ENCODE results near the gene PDZD7. TPM values are rescaled to one million over a fixed set of nuclear protein-coding genes. Genes with fewer than 3 reads are reported as not detected.

PDZD7 gene
- total RNA-seq, 1 donor from 2014 or later = 0.27 TPM

DNA sequence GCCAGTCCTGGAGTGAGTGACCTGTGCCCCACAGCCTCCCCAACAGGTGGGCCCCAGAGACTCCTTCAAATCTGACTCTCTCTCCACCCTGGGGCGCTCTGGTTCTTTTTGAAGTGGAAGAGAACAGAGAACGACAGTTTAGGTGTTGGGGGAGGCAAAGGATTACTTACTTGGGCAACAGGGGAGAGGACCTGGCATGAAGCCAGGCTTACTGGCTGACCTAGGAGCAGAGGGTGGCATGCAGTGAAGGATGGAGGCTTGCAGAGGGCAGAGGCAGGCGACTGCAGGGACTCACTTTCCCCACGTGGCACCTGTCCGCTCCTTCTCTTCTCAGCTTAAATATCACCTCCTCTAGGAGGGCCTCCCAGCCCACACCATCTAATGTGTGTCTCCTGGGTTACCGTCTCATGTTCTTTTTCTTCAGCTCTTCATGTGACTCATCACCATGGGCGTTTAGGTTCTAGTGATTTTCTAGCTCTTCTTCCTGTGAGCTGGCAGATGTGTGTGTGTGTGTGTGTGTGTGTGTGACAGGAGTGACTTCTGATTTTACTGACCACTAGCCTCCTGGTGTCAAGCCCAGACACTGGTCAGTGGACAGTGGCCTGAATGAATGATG lies 15.9 kb downstream of the PDZD7 start:
- DNase-seq = no peak
- H3K36me3 ChIP-seq = no peaks in the 10 kb centered on the region
- no peak overlapping the region for H3K4me3 ChIP-seq
- no peaks in the 10 kb centered on the region for H3K9me3 ChIP-seq (replicated peaks)
- TF ChIP-seq, protein P1, sequence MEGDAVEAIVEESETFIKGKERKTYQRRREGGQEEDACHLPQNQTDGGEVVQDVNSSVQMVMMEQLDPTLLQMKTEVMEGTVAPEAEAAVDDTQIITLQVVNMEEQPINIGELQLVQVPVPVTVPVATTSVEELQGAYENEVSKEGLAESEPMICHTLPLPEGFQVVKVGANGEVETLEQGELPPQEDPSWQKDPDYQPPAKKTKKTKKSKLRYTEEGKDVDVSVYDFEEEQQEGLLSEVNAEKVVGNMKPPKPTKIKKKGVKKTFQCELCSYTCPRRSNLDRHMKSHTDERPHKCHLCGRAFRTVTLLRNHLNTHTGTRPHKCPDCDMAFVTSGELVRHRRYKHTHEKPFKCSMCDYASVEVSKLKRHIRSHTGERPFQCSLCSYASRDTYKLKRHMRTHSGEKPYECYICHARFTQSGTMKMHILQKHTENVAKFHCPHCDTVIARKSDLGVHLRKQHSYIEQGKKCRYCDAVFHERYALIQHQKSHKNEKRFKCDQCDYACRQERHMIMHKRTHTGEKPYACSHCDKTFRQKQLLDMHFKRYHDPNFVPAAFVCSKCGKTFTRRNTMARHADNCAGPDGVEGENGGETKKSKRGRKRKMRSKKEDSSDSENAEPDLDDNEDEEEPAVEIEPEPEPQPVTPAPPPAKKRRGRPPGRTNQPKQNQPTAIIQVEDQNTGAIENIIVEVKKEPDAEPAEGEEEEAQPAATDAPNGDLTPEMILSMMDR (IDR thresholded peaks at IDR 0.05; ENCODE audit: borderline replicate concordance) = no peak
- intact Hi-C loops (cut with micrococcal nuclease) = no loop called here
- H3K4me1 ChIP-seq = peaks cover 39% of the 10 kb centered on the region
- H3K27me3 ChIP-seq (ENCODE audit: low read depth) = peaks cover 47% of the 10 kb centered on the region
- no peak overlapping the region for H3K27ac ChIP-seq (replicated peaks)

DNA sequence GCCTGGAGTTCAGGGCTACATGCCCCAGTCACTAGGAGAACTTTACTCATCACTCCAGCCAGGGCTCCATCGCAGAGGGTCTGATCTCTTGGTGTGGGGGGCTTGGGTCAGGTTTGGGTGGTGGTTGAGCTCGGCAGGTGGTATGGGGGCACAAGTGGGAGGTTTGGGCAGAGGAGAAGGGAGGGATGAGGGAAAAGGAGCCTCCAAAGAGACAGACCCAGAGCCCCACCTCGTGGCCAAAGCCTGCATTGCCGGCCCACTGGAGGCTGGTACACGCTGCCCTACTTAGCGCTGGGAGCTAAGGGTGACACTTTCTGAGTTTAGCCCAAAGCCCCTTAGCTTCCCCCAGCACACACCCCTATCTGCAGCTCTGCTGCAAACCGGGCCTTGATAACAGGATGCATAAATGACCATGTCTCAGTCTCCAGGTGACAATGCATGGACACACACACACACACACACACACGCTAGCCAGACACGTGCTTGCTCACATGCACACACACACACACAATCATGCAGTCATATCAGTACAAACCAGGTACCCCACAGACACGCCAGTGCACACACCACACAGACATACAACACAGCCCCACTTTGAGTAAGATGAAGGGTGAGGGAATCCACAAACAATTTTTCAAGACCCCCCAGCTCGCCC lies 16.6 kb downstream of the PDZD7 start:
- H3K27ac ChIP-seq (replicated peaks) = no peak overlapping the region

DNA sequence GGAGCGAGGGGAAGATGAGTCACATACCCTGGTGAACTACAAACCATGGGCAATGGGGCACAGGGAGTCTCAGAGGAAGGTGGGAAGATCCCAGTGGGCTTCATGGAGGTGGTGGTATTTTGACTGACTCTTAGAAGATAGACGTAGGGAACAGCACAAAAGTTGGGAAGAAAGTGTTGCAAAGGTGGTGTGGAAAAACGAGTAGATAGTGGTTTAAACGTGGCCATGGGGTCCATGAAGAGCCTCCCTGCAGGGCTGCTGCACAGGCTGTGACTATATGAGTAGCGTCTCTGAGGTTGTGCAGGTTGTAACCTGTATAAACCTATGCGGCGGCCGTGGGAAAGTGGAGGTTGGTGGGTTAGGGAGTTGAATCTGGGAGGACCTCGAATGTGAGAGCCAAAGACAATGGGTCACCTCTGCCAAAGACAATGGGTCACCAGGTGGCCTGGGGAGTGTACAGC lies 17.5 kb downstream of the PDZD7 start:
- intact Hi-C loops (cut with micrococcal nuclease) = no loop called here
- DNase-seq = no peak
- peaks cover 34% of the 10 kb centered on the region for H3K27me3 ChIP-seq (ENCODE audit: low read depth)

More for the DNA sequence above, 16.6 kb downstream of the PDZD7 start:
- H3K4me3 ChIP-seq = no peak overlapping the region
- DNase-seq = peak; percentile 86
- peaks cover 42% of the 10 kb centered on the region for H3K27me3 ChIP-seq (ENCODE audit: low read depth)
- H3K9me3 ChIP-seq (replicated peaks) = no peaks in the 10 kb centered on the region
- TF ChIP-seq, protein P1 (IDR thresholded peaks at IDR 0.05; ENCODE audit: borderline replicate concordance) = peak; percentile 96
- intact Hi-C loops (cut with micrococcal nuclease) = no loop called here
- H3K36me3 ChIP-seq = no peaks in the 10 kb centered on the region
- H3K4me1 ChIP-seq = peaks cover 39% of the 10 kb centered on the region

DNA sequence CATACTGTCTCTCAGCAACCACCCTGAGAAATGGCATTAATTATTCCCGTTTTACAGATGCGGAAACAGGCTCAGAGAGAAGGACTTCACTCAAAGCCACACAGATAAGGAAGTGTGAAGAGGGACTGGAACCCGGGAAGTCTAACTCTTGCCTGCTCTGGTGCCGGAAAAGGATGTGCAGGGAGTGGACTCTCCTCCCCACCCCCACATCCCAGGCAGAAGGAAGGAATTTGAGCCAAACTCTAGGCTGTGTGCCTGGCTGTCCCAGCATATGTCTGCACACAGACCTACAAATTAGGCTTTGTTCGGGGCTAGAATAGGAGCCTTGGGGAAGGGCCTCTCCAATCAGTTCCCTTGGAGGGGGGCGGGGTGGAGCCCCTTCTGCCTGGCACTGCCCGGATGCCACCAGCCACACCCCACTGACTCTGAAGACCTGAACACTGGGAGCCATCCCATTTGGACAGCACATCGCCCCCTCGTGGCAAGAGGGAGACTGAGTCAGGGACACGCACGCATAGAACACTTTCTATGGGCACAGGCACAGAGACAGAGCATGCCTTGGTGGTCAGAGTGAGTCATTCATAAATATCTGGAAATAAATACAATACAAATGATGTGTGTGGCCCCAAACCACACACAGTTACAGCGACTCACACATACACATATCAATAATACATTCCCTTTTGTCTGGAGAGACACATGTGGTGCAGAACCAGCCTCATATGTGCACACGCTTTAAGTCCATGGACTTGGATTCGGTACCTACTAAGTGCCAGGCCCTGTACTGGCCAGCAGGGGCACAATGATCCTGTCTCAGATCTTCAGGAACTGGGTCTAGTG lies 18.2 kb downstream of the PDZD7 start:
- Histone ChIP-seq H3K27ac (replicated peaks) (peak overlapping the region; percentile 74), H3K36me3 (no peaks in the 10 kb centered on the region), H3K4me3 (no peak overlapping the region), H3K27me3 (ENCODE audit: low read depth) (peaks cover 28% of the 10 kb centered on the region), H3K9me3 (replicated peaks) (no peaks in the 10 kb centered on the region), H3K4me1 (peaks cover 43% of the 10 kb centered on the region)
- intact Hi-C loops (cut with micrococcal nuclease) = no loop called here
- TF ChIP-seq, protein P1 (IDR thresholded peaks at IDR 0.05; ENCODE audit: borderline replicate concordance) = peak; percentile 96
- peak; percentile 87 for DNase-seq

More for the DNA sequence above, 17.5 kb downstream of the PDZD7 start:
- H3K36me3 ChIP-seq = no peaks in the 10 kb centered on the region
- peaks cover 38% of the 10 kb centered on the region for H3K4me1 ChIP-seq
- no peak overlapping the region for H3K4me3 ChIP-seq
- TF ChIP-seq, protein P1 (IDR thresholded peaks at IDR 0.05; ENCODE audit: borderline replicate concordance) = no peak
- peak overlapping the region; percentile 74 for H3K27ac ChIP-seq (replicated peaks)
- no peaks in the 10 kb centered on the region for H3K9me3 ChIP-seq (replicated peaks)
